ENCODE results near the gene SERINC4. TPM values are rescaled to one million over a fixed set of nuclear protein-coding genes. Genes with fewer than 3 reads are reported as not detected.
"Not testable (repeated sequence)": the region's sequence is repeated elsewhere in the genome, so short reads cannot be mapped to it uniquely, and the experiment has no call there.

The SERINC4 gene
- polyA plus RNA-seq, 1 donor (not counting 4 experiments of a cell fraction or from before 2014, with no cell fraction given): 0.05 TPM

- peak within 1 kb of the TSS; percentile 94 for H2AFZ ChIP-seq (ENCODE audit: control insufficient read depth, low read length)
- H3K4me2 ChIP-seq (ENCODE audit: control insufficient read depth, extremely low read depth, insufficient read depth, low read depth, low read length): peak within 1 kb of the TSS; percentile 96
- no peaks in the 10 kb centered on the region for H3K9me1 ChIP-seq (ENCODE audit: control insufficient read depth, extremely low read depth, insufficient read depth, low read length)
- no peaks in the 10 kb centered on the region for H3K36me3 ChIP-seq (ENCODE audit: control insufficient read depth in 2 of 2, extremely low read depth in 1 of 2, insufficient read depth in 2 of 2, low read length in 2 of 2)
- H3K27me3 ChIP-seq (ENCODE audit: control insufficient read depth, extremely low read depth, insufficient read depth, low read length): no peaks in the 10 kb centered on the region
- H3K27ac ChIP-seq (ENCODE audit: control insufficient read depth, insufficient read depth, low read length): peak within 1 kb of the TSS; percentile 75
- DNase-seq (ENCODE audit: low read depth, low spot score) (peak; percentile 19), FAIRE-seq (no peak)
- H4K20me1 ChIP-seq (ENCODE audit: control insufficient read depth, extremely low read depth, insufficient read depth, low read length): no peaks in the 10 kb centered on the region
- H3K79me2 ChIP-seq (ENCODE audit: control insufficient read depth, insufficient read depth, low read length): peaks cover 25% of the 10 kb centered on the region
- dilution Hi-C loops (cut with MboI; ENCODE audit: extremely low pct_ligation_motif_present, low sequenced_read_pairs): no loop called here
- H3K4me3 ChIP-seq (ENCODE audit: control insufficient read depth in 2 of 3, extremely low read depth in 1 of 3, insufficient read depth in 2 of 3, low read depth in 1 of 3, low read length in 3 of 3): peak within 1 kb of the TSS; percentile 34 to 73 (median 66)
- peak within 1 kb of the TSS; percentile 80 for H3K9ac ChIP-seq (ENCODE audit: control insufficient read depth, extremely low read depth, insufficient read depth, low read length)
- H3K4me1 ChIP-seq (ENCODE audit: control insufficient read depth, extremely low read depth, insufficient read depth, low read length): peaks cover 16% of the 10 kb centered on the region
- H3K9me3 ChIP-seq (ENCODE audit: control insufficient read depth, low read depth, low read length): no peaks in the 10 kb centered on the region
- no peak for TF ChIP-seq CTCF (optimal IDR thresholded peaks at IDR 0.05 in 1 of 3, IDR thresholded peaks at IDR 0.05 in 1 of 3, conservative IDR thresholded peaks at IDR 0.05 in 1 of 3; ENCODE audit: extremely low read depth in 1 of 3, insufficient read depth in 2 of 3, low read length in 3 of 3)
- TF ChIP-seq EZH2 (IDR thresholded peaks at IDR 0.05; ENCODE audit: low read length): no peak
Observed at GRCh38 chr15:43826508-43827341, 26.7 kb upstream of the SERINC4 start, which contains the start of gene WDR76. TSS of gene WDR76 (plus strand) at chr15:43827002. CDS start at chr15:43827033, 31 bp downstream.

GRCh38 chr15:43826029-43826507, 26.0 kb upstream of the SERINC4 start:
- peaks cover 31% of the 10 kb centered on the region for H3K79me2 ChIP-seq (ENCODE audit: control insufficient read depth, insufficient read depth, low read length)
- peaks cover 16% of the 10 kb centered on the region for H3K4me1 ChIP-seq (ENCODE audit: control insufficient read depth, extremely low read depth, insufficient read depth, low read length)

GRCh38 chr15:43825305-43825704, 25.3 kb upstream of the SERINC4 start:
- H2AFZ ChIP-seq (ENCODE audit: control insufficient read depth, low read length); dilution Hi-C loops (cut with MboI; ENCODE audit: extremely low pct_ligation_motif_present, low sequenced_read_pairs); H3K36me3 ChIP-seq (ENCODE audit: control insufficient read depth in 2 of 2, extremely low read depth in 1 of 2, insufficient read depth in 2 of 2, low read length in 2 of 2); H3K4me2 ChIP-seq (ENCODE audit: control insufficient read depth, extremely low read depth, insufficient read depth, low read depth, low read length); DNase-seq (ENCODE audit: low read depth, low spot score); H3K27me3 ChIP-seq (ENCODE audit: control insufficient read depth, extremely low read depth, insufficient read depth, low read length); FAIRE-seq; H4K20me1 ChIP-seq (ENCODE audit: control insufficient read depth, extremely low read depth, insufficient read depth, low read length); H3K27ac ChIP-seq (ENCODE audit: control insufficient read depth, insufficient read depth, low read length); H3K4me3 ChIP-seq (ENCODE audit: control insufficient read depth in 2 of 3, extremely low read depth in 1 of 3, insufficient read depth in 2 of 3, low read depth in 1 of 3, low read length in 3 of 3); H3K9me3 ChIP-seq (ENCODE audit: control insufficient read depth, low read depth, low read length); H3K9ac ChIP-seq (ENCODE audit: control insufficient read depth, extremely low read depth, insufficient read depth, low read length); H3K9me1 ChIP-seq (ENCODE audit: control insufficient read depth, extremely low read depth, insufficient read depth, low read length): not testable (repeated sequence)
- peaks cover 16% of the 10 kb centered on the region for H3K4me1 ChIP-seq (ENCODE audit: control insufficient read depth, extremely low read depth, insufficient read depth, low read length)
- peaks cover 39% of the 10 kb centered on the region for H3K79me2 ChIP-seq (ENCODE audit: control insufficient read depth, insufficient read depth, low read length)

More at GRCh38 chr15:43826029-43826507, 26.0 kb upstream of the SERINC4 start:
- DNase-seq (ENCODE audit: low read depth, low spot score) (no peak), FAIRE-seq (no peak)
- H3K4me3 ChIP-seq (ENCODE audit: control insufficient read depth in 2 of 3, extremely low read depth in 1 of 3, insufficient read depth in 2 of 3, low read depth in 1 of 3, low read length in 3 of 3): peak overlapping the region in 2 of 3 experiments; percentile 66 to 73
- no peaks in the 10 kb centered on the region for H3K36me3 ChIP-seq (ENCODE audit: control insufficient read depth in 2 of 2, extremely low read depth in 1 of 2, insufficient read depth in 2 of 2, low read length in 2 of 2)
- H3K27me3 ChIP-seq (ENCODE audit: control insufficient read depth, extremely low read depth, insufficient read depth, low read length): no peaks in the 10 kb centered on the region
- H2AFZ ChIP-seq (ENCODE audit: control insufficient read depth, low read length): peak overlapping the region; percentile 94
- dilution Hi-C loops (cut with MboI; ENCODE audit: extremely low pct_ligation_motif_present, low sequenced_read_pairs): no loop called here
- H3K9me3 ChIP-seq (ENCODE audit: control insufficient read depth, low read depth, low read length): no peaks in the 10 kb centered on the region
- H3K4me2 ChIP-seq (ENCODE audit: control insufficient read depth, extremely low read depth, insufficient read depth, low read depth, low read length): peak overlapping the region; percentile 96
- peak overlapping the region; percentile 40 for H3K27ac ChIP-seq (ENCODE audit: control insufficient read depth, insufficient read depth, low read length)
- TF ChIP-seq EZH2 (IDR thresholded peaks at IDR 0.05; ENCODE audit: low read length) (no peak), CTCF (optimal IDR thresholded peaks at IDR 0.05 in 1 of 3, IDR thresholded peaks at IDR 0.05 in 1 of 3, conservative IDR thresholded peaks at IDR 0.05 in 1 of 3; ENCODE audit: extremely low read depth in 1 of 3, insufficient read depth in 2 of 3, low read length in 3 of 3) (no peak)
- H4K20me1 ChIP-seq (ENCODE audit: control insufficient read depth, extremely low read depth, insufficient read depth, low read length): no peaks in the 10 kb centered on the region
- H3K9ac ChIP-seq (ENCODE audit: control insufficient read depth, extremely low read depth, insufficient read depth, low read length): peak overlapping the region; percentile 80
- H3K9me1 ChIP-seq (ENCODE audit: control insufficient read depth, extremely low read depth, insufficient read depth, low read length): no peaks in the 10 kb centered on the region

All from keratinocyte (primary cell).